Stimulated activated CD8-positive, alpha-beta memory T cell treated with anti-CD3 and anti-CD28 coated beads, Interleukin-7, amount 100 ng/mL, for 48 hours (primary cell): ENCODE results near the gene RIPK4.
"Not testable (repeated sequence)": the region's sequence is repeated elsewhere in the genome, so short reads cannot be mapped to it uniquely, and the experiment has no call there.

ENCODE experiments used
- DNase-seq, 2 donors: peaks; one replicate each; pipeline ENCODE4 v3.0.0-alpha.2; 2020; ENCODE audit warnings: low read depth in 1 of 2; ENCODE audit errors: extremely low read depth in 1 of 2

The RIPK4 gene

DNA sequence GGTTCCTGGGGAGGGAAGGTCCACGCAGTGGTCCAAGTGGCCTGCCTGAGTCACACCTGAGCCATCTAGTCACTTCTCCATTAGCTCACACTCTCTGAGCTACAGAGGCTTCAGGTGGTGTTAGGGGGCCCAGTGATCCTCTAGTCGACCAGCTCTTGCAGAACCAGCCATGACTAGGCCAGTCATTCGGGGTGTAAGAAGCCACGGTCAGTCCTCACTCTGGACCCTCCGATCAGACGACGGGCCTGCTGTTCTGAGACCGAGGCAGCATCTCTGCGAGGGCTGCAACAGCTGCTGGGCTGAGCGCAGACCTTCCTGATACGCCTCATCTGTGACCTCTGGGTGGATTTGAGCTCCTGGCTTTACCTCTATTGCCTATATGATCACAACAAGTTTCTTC lies 68.8 kb downstream of the RIPK4 start:
- DNase-seq = no peak

DNA sequence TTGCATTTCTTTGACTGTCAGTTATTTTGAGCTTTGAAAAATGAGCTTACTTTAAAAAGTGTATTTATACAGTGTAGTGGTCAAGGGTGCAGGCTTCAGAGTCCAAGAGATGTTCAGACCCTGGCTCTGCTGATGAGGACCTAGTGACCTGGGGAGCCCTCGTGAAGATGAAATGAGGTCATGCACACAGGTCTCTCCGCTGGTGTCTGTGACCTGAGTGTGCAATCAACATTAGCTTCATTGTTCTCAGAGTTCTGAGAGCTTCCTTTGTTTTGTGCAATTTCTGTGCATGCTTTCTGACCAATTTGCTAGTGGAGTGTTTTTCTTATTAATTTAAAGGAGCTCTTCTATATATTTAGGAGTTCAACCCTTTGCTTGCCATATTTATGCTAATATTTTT lies 71.3 kb downstream of the RIPK4 start:
- no peak for DNase-seq

DNA sequence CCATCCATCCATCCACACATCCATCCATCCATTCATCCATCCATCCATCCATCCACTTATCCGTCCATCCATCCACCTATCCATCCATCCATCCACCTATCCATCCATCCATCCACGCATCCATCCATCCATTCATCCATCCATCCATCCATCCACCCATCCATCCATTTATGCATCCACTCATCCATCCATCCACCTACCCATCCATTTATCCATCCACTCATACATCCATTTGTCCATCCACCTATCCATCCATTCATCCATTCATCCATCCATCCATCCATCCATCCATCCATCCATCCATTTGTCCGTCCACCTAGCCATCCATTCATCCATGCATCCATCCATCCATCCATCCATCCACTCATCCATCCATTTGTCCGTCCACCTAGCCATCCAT lies 72.8 kb downstream of the RIPK4 start:
- not testable (repeated sequence) for DNase-seq

DNA sequence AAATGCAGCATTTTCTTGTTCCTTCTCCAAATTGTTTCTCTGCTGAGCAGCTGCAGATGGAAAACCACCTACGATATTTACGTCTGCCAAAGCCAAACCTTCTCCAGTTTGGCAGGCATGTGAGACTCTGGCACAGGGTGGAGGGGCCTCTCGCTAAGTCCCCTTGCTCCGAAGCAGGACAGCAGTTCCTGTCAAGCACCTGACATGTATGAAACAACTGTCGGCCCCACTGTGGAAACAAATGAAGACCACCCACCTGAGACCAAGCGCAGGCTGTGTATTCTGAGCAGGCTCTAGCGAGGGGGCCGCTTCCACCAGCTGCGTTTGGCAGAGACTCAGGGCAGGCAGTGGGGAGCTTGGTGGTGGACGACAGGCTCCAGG lies 74.7 kb downstream of the RIPK4 start:
- no peak for DNase-seq

DNA sequence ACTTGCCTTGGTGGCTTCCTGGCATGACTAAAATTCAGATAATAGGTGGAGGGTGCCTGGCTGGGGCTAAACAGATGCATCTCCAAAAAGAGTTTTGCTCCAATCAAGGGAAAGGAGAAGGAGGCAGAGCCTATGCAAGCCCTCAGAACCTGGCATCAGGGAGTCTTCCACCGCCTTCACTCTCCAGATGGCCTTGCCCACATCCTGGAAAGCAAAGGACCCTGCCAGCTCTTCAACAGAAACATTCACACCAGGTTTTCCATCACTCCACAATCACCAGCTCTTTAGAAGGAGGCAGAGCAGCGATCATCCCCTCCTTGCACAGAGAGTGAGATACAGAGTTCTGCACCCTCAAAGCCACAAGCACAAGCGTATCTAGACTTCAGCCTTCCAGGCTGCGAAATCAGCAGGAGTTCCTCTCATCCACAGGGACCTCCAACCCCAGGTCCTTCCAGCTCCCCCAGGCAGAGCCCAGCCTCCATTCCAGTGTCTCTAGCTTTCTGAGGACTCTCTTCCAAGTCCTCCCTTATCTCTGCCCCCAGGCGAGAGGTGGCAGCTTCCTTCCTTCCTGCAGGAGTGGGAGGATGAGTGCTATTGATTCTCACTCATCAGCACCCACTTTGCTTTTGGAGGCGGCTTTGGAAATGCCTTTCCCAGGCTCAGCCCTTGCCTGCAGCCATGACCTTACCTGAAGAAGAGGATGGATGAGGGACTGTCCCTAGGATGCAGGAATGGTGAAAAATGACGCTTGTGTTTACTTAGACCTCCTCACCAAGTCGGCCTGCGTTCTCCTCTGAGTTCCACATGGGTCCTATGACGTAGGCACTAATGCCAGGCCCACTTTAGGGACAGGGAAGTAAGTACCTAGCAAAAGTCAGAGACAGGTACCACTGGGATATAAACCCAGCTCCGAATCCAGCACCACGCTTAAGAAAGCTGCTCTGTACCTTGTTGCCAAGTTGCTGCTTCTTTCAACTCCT lies 75.4 kb downstream of the RIPK4 start:
- DNase-seq = no peak
